HG03378 (cell line): ENCODE results near the gene ERC2.

Experiments used
- ATAC-seq: cut with Tn5 transposase; IDR thresholded peaks from one replicate; pipeline ENCODE4 v1.9.1; 2021; ENCODE audit warnings: mild to moderate bottlenecking, moderate library complexity; ENCODE audit not compliant: unreplicated experiment

ERC2 gene

DNA sequence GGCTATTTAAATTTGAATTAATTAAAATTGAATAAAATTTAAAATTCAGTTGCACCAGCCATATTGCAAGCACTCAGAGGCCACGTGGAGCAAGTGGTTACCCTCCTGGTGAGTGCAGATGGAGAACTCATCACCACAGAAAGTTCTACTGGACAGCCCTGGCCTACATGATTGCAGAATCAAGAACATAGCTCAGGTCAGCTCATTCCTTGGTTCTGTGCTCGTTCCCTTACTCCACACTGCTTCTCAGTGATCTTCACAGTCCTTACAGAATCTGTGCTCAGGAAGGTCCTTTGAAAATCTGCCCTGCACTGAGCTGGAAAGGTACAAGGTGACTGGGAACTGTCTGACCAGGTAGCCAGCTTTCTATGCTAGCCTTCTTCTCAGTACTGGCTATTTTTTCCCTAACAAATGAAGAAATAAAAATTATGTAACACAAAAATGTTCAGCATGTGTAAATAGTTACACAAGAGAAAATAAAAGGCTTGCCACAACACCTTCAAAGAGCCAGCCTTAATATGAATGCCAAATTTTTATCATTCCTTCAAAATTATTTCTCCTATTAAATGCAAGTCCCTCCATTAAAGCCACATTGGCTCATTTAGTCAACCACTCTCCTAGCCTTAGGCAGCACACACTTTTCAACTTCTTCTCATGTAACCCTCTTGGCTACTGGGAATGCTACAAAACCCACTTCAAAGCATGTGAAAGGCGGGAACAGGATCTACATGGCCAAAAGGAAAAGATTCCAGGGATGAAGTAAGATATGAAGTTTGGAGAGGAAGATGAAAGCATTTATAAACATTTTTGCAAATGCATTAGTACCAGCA lies 654.8 kb downstream of the ERC2 start:
- ATAC-seq, result no peak

GRCh38 chr3:55812394-55813013 lies 655.8 kb downstream of the ERC2 start:
- ATAC-seq, result no peak

- no peak for ATAC-seq
These were observed 661.1 kb downstream of the ERC2 start for GRCh38 chr3:55807210-55807609.

DNA sequence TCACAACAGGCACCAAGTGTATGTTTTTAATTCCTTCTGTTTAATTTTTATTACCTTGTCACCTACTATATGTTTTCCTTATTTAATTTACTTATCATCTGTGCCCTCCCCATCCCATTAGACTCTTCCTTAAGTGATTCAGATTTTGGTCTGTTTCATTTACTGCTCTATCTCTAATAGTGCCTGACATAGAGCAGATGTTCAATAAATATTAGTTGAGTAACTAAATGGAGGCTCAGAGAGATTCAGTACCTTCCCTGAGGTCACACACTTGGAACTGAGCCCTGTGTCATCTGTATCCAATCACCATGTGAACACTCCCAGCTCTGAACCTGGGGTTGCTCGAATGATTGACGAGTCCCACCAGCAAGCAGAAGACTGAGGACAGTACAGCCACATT lies 663.1 kb downstream of the ERC2 start:
- no peak for ATAC-seq

- no peak for ATAC-seq
These were observed 663.8 kb downstream of the ERC2 start for GRCh38 chr3:55804170-55805095.

DNA sequence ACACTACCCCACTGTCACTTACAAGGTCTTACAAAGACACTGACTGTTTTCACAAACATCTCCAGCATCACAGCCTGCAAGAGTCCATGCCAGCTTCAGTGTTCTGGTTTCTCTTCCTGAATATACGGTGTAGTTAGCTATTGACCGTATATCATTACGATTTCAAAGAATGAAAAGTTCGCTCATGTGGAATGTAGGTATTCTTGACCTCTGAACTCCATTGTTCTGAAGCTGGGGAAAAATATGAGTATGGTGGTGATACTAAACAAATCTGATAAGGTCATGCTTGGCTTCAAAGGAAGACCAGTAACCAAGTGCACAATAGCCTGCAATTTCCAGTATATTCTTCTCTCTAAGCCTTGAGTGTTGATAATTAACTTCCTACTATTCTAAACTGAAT lies 665.5 kb downstream of the ERC2 start:
- no peak for ATAC-seq

GRCh38 chr3:55801676-55802075 lies 666.6 kb downstream of the ERC2 start:
- no peak for ATAC-seq

GRCh38 chr3:55801068-55801467 lies 667.2 kb downstream of the ERC2 start:
- ATAC-seq, result no peak

- ATAC-seq, result no peak
These were observed 670.5 kb downstream of the ERC2 start for GRCh38 chr3:55797775-55798174.

DNA sequence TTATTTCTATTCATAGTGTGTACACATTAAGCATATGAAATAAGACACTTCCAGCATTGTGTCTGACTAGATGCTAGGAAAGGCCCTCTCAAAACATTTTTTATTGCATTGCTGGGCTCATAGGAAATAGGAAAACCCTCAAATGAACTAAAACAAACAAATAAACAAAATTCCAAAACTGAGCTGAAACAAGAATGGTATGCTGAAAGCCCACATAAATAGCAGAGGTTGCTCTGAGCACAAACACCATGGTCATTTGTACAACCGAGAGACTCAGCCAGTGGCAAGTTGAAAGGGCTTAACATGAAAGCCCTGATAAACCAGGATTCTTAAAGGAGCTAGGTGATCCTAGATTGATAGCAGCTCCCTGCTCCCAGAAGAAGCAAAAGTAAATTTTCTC lies 671.2 kb downstream of the ERC2 start:
- no peak for ATAC-seq

GRCh38 chr3:55796533-55796932 lies 671.7 kb downstream of the ERC2 start:
- ATAC-seq, result no peak

DNA sequence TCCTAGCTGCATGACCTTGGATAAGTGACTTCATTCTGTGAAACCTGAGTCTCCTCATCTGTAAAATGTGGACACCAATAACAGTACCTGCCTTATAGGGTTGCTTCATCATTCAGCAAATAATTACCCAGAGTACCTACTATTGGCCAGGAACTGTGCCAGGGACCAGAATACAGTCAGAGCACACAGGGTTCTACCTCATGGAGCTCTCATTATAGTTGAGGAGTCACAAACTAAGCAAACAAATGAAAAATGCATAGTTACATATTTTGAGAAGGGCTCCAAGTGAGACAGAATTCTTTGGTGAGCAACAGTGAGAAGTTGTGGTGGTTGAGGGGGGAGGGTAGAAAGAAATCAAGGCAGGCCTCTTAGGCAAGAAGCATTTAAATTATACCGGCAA lies 672.5 kb downstream of the ERC2 start:
- no peak for ATAC-seq

- ATAC-seq, result no peak
These were observed 673.0 kb downstream of the ERC2 start for GRCh38 chr3:55795296-55795695.

DNA sequence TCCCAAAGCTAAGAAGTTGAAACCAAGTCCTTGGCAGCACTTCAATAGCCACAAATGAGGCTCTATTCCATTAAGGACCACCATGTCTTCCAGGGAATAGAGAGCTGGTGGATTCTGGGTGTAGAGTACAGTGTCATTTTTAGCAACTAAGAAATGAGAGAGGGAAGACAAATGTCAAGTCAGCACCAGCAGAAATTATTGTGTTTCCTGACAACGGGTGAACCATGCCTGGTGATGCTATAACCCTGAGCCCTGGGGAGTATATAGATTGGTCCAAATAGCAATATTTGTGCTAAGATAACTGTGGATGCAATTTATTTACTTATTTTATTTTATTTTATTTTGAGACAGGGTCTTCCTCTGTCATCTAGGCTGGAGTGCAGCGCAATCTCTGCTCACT lies 675.5 kb downstream of the ERC2 start:
- no peak for ATAC-seq

- no peak for ATAC-seq
These were observed 676.3 kb downstream of the ERC2 start for GRCh38 chr3:55792009-55792408.

- no peak for ATAC-seq
These were observed 677.5 kb downstream of the ERC2 start for GRCh38 chr3:55790596-55791350.

DNA sequence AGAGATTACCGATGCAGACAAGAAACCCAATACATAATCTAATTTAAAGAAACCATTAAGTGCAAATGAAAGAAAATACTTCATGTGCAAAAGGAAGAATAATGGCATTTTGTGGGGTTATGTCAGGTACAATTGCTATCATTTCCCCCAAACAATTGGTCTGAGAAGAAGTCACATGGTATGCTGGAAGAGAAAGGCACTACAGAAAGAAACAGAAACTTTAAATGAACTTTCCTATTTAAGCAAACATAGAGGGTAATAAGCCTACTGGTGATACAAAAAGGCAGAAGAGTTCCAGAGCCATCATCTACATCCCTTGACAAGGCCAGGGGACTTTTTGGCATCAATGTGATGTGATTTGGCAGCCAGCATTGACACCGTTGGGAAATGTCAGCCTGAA lies 678.8 kb downstream of the ERC2 start:
- no peak for ATAC-seq

DNA sequence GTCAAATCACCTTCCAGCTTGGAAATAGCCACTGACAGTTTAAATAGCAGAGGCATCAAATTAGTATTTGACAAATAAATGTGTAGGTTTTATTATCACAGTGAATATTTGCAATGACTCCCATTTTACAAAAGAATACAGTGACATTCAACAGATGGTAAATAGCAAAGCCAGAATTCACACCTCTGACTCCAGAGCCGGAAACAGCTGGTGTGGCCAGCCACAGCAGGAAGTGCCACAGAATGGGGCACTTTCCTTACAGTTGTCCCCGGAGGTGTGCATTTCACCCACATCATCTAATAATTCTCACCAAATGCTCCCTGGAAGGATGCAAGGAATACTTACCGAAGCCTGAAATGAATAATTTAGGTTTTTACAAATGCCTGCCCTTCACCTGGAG lies 685.5 kb downstream of the ERC2 start:
- ATAC-seq, result no peak

GRCh38 chr3:55782351-55782750 lies 685.9 kb downstream of the ERC2 start:
- ATAC-seq, result no peak

- no peak for ATAC-seq
These were observed 687.4 kb downstream of the ERC2 start for GRCh38 chr3:55780913-55781312.

DNA sequence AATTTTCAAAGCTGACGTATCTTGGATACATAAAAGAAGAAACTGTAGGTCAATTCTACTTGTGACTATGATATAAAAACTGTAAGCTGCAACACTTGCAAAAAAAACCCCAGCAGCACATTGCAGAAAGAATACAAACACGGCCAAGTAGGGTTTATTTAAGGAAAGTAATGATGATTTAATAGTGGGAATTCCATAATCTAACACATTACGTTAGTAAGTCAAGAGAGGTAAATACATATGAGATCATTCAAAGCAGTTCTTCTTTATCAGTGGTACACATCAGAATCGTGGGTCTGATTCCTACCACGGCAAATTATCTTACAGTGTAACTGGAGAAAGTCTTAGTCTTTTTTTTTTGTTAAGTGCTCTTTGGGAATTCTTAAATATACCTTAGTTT lies 688.7 kb downstream of the ERC2 start:
- no peak for ATAC-seq
